HUES6 (cell line): ENCODE data around the gene PACS1.
A peak's percentile ranks its signal among the peaks of the same experiment; 100 is the strongest.
"Not testable (repeated sequence)": the region's sequence is repeated elsewhere in the genome, so short reads cannot be mapped to it uniquely, and the experiment has no call there.

Experiments
- H3K27ac ChIP-seq: 2 replicates; pipeline ENCODE4 v1.7.0; 2013; ENCODE audit warnings: low read depth, mild to moderate bottlenecking, low read length, inconsistent platforms
- H3K27me3 ChIP-seq: 2 replicates; pipeline ENCODE4 v1.6.1; 2013; ENCODE audit warnings: low read length; ENCODE audit not compliant: control insufficient read depth, insufficient read depth
- H3K36me3 ChIP-seq: 2 replicates; pipeline ENCODE4 v1.6.1; 2013; ENCODE audit warnings: low read length; ENCODE audit not compliant: control insufficient read depth, insufficient read depth
- H3K4me1 ChIP-seq: 2 replicates; pipeline ENCODE4 v1.6.1; 2013; ENCODE audit warnings: low read length; ENCODE audit not compliant: control insufficient read depth, insufficient read depth
- H3K4me3 ChIP-seq: 2 replicates; pipeline ENCODE4 v1.5.1; 2013; ENCODE audit warnings: low read depth, low read length
- H3K9ac ChIP-seq: one replicate; pipeline ENCODE4 v1.6.1; 2013; ENCODE audit warnings: mild to moderate bottlenecking, low read length
- H3K9me3 ChIP-seq: 2 replicates; pipeline ENCODE4 v1.6.1; 2013; ENCODE audit warnings: low read depth, low read length; ENCODE audit not compliant: control insufficient read depth, insufficient read depth

Gene PACS1

GRCh38 chr11:66092125-66092524 is 22.1 kb downstream of the PACS1 start:
- not testable (repeated sequence) for H3K4me3 ChIP-seq, H3K9ac ChIP-seq, H3K27me3 ChIP-seq, H3K27ac ChIP-seq, H3K4me1 ChIP-seq, H3K36me3 ChIP-seq, H3K9me3 ChIP-seq

GRCh38 chr11:66099746-66100145 is 29.7 kb downstream of the PACS1 start:
- H3K27me3 ChIP-seq, H3K4me1 ChIP-seq, H3K36me3 ChIP-seq, H3K9ac ChIP-seq, H3K4me3 ChIP-seq, H3K27ac ChIP-seq, H3K9me3 ChIP-seq: not testable (repeated sequence)

- Histone ChIP-seq H3K4me3 (no peak overlapping the region), H3K9me3 (no peaks in the 10 kb centered on the region), H3K27me3 (no peaks in the 10 kb centered on the region), H3K36me3 (no peaks in the 10 kb centered on the region), H3K4me1 (peaks cover 9% of the 10 kb centered on the region; the same call in 1 of the 2 replicates), H3K9ac (no peak overlapping the region), H3K27ac (no peak overlapping the region)
These were observed 30.4 kb downstream of the PACS1 start for GRCh38 chr11:66100272-66101065.

GRCh38 chr11:66101066-66101464 is 31.0 kb downstream of the PACS1 start:
- Histone ChIP-seq H3K27ac (no peak overlapping the region), H3K4me3 (no peak overlapping the region), H3K4me1 (peaks cover 14% of the 10 kb centered on the region; the same call in 1 of the 2 replicates), H3K9ac (no peak overlapping the region), H3K27me3 (no peaks in the 10 kb centered on the region), H3K9me3 (no peaks in the 10 kb centered on the region), H3K36me3 (no peaks in the 10 kb centered on the region)

- H3K27ac ChIP-seq, result no peak overlapping the region
- no peaks in the 10 kb centered on the region for H3K27me3 ChIP-seq
- H3K36me3 ChIP-seq, result no peaks in the 10 kb centered on the region
- H3K9ac ChIP-seq, result no peak overlapping the region
- no peak overlapping the region for H3K4me3 ChIP-seq
- no peaks in the 10 kb centered on the region for H3K9me3 ChIP-seq
- peaks cover 31% of the 10 kb centered on the region for H3K4me1 ChIP-seq
These were observed 34.1 kb downstream of the PACS1 start for GRCh38 chr11:66104057-66104638.

GRCh38 chr11:66106786-66107599 is 36.9 kb downstream of the PACS1 start:
- Histone ChIP-seq H3K27me3 (no peaks in the 10 kb centered on the region), H3K36me3 (no peaks in the 10 kb centered on the region), H3K4me1 (peaks cover 32% of the 10 kb centered on the region), H3K9ac (peak overlapping the region; percentile 43), H3K4me3 (no peak overlapping the region; the same call in 1 of the 2 replicates), H3K27ac (0 out of 2 replicates have a peak overlapping the region, but pooled peaks have one; percentile 27), H3K9me3 (no peaks in the 10 kb centered on the region)

GRCh38 chr11:66107600-66108510 is 37.8 kb downstream of the PACS1 start:
- Histone ChIP-seq H3K4me1 (peaks cover 41% of the 10 kb centered on the region), H3K4me3 (no peak overlapping the region), H3K36me3 (no peaks in the 10 kb centered on the region), H3K9me3 (no peaks in the 10 kb centered on the region), H3K27me3 (no peaks in the 10 kb centered on the region), H3K9ac (no peak overlapping the region), H3K27ac (0 out of 2 replicates have a peak overlapping the region, but pooled peaks have one; percentile 27)

GRCh38 chr11:66109294-66109693 is 39.2 kb downstream of the PACS1 start:
- Histone ChIP-seq H3K9me3 (no peaks in the 10 kb centered on the region), H3K4me3 (no peak overlapping the region), H3K9ac (no peak overlapping the region), H3K27me3 (no peaks in the 10 kb centered on the region), H3K4me1 (peaks cover 47% of the 10 kb centered on the region), H3K27ac (no peak overlapping the region), H3K36me3 (no peaks in the 10 kb centered on the region)

- Histone ChIP-seq H3K9ac (no peak overlapping the region), H3K4me1 (peaks cover 50% of the 10 kb centered on the region), H3K27ac (no peak overlapping the region)
These were observed 41.1 kb downstream of the PACS1 start for GRCh38 chr11:66111158-66111557.

GRCh38 chr11:66112041-66112491 is 42.0 kb downstream of the PACS1 start:
- H3K9ac ChIP-seq, result no peak overlapping the region
- no peaks in the 10 kb centered on the region for H3K36me3 ChIP-seq
- H3K4me3 ChIP-seq, result no peak overlapping the region
- no peak overlapping the region for H3K27ac ChIP-seq
- no peaks in the 10 kb centered on the region for H3K27me3 ChIP-seq
- H3K9me3 ChIP-seq, result no peaks in the 10 kb centered on the region
- H3K4me1 ChIP-seq, result peaks cover 45% of the 10 kb centered on the region

More at GRCh38 chr11:66111158-66111557, 41.1 kb downstream of the PACS1 start:
- H3K27me3 ChIP-seq, result no peaks in the 10 kb centered on the region
- no peak overlapping the region for H3K4me3 ChIP-seq
- no peaks in the 10 kb centered on the region for H3K9me3 ChIP-seq
- no peaks in the 10 kb centered on the region for H3K36me3 ChIP-seq
